Right lobe of liver (tissue), 4 donors: Measurements from ENCODE around the gene SRRM5.

Experiments
- POLR2A ChIP-seq: fragments of 450-650 bp; IDR thresholded peaks from one replicate; pipeline ENCODE4 v1.6.1; 2017; ENCODE audit warnings: antibody characterized with exemption, mild to moderate bottlenecking
- TF ChIP-seq, protein P1 (sequence below), 4 donors: fragments of 200-600 bp in 3 of 4; fragments of 450-650 bp in 1 of 4; IDR thresholded peaks; one replicate each; pipeline versions ENCODE4 v1.5.1 to v1.8.0; 2016 to 2022; ENCODE audit warnings: antibody characterized with exemption in 4 of 4, mild to moderate bottlenecking in 2 of 4
- donor health status: DM: no; HTN: no; CAD: no.
- donor health status: DM: no; HTN: no; CAD: no.
- donor health status: DM: no; HTN: yes; CAD: no.

DNA sequence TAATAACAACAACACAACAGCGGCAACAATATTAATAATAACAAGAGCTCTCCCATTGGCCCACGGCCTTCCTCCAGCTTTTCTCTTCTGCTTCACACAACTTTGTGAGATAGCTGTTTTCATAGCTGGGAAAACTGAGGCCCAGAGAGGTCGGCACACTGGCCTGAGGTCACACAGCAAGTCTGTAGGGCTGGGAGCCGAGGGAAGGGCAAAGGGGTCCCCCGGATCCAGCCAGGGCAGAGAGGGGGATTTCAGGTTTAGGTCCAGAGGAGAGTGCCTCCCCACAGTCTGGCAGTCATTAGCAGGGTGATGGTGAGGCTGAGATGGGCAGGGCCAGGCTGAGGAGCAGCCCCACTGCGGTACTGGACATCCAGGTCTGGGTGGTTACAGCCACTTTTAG lies 36.7 kb downstream of the SRRM5 start:
- TF ChIP-seq, protein P1, sequence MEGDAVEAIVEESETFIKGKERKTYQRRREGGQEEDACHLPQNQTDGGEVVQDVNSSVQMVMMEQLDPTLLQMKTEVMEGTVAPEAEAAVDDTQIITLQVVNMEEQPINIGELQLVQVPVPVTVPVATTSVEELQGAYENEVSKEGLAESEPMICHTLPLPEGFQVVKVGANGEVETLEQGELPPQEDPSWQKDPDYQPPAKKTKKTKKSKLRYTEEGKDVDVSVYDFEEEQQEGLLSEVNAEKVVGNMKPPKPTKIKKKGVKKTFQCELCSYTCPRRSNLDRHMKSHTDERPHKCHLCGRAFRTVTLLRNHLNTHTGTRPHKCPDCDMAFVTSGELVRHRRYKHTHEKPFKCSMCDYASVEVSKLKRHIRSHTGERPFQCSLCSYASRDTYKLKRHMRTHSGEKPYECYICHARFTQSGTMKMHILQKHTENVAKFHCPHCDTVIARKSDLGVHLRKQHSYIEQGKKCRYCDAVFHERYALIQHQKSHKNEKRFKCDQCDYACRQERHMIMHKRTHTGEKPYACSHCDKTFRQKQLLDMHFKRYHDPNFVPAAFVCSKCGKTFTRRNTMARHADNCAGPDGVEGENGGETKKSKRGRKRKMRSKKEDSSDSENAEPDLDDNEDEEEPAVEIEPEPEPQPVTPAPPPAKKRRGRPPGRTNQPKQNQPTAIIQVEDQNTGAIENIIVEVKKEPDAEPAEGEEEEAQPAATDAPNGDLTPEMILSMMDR (IDR thresholded peaks at IDR 0.05) = no peak
- no peak for TF ChIP-seq POLR2A
